GM12864 (cell line): ENCODE measurements around the gene CDH23.

Source experiments
- DNase-seq: peaks from one replicate; pipeline ENCODE4 v3.0.0-alpha.2; 2011; ENCODE audit warnings: low read depth
- H3K4me3 ChIP-seq: 2 replicates; pipeline ENCODE4 v1.5.1; 2011; ENCODE audit warnings: mild to moderate bottlenecking, low read depth, low read length, control low read depth
- TF ChIP-seq, protein P1 (sequence below): IDR thresholded peaks from 2 replicates; pipeline ENCODE4 v1.5.1; 2011; ENCODE audit warnings: low read depth, mild to moderate bottlenecking, moderate library complexity, low read length, control low read depth, inconsistent platforms; ENCODE audit errors: missing control alignments

The CDH23 gene

GRCh38 chr10:71782221-71782916, 385.6 kb downstream of the CDH23 start:
- H3K4me3 ChIP-seq = no peak overlapping the region
- no peak for DNase-seq
- TF ChIP-seq, protein P1, sequence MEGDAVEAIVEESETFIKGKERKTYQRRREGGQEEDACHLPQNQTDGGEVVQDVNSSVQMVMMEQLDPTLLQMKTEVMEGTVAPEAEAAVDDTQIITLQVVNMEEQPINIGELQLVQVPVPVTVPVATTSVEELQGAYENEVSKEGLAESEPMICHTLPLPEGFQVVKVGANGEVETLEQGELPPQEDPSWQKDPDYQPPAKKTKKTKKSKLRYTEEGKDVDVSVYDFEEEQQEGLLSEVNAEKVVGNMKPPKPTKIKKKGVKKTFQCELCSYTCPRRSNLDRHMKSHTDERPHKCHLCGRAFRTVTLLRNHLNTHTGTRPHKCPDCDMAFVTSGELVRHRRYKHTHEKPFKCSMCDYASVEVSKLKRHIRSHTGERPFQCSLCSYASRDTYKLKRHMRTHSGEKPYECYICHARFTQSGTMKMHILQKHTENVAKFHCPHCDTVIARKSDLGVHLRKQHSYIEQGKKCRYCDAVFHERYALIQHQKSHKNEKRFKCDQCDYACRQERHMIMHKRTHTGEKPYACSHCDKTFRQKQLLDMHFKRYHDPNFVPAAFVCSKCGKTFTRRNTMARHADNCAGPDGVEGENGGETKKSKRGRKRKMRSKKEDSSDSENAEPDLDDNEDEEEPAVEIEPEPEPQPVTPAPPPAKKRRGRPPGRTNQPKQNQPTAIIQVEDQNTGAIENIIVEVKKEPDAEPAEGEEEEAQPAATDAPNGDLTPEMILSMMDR = no peak

DNA sequence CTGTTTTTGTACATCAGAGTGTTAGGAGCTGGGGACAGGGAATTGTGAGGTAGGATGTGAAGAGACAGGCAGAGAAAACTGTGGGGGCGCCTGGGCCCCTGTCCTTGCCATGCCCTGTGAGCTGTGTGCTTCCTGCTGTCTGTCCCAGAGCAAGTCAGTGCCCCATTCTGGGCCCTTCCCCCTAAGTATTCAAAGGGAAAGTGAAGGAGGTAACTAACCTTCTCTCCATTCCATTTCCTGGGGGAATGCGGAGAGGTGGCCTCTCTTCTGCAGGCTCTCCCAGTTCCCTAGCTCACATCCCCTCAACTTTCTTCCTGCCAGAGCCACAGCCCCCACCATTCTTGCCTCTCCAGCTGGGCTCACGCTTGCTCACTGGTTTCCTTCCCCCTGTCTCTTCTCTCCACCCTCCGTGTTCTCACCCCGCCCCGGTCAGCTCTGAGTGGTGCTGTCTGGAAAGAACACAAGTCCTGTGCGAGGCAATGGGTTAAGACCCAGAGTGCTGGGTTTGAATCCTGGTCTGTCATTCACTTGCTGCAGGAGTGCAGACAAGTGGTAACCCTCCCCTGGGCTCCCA, 386.3 kb downstream of the CDH23 start:
- H3K4me3 ChIP-seq = no peak overlapping the region
- TF ChIP-seq, protein P1 = no peak
- no peak for DNase-seq

DNA sequence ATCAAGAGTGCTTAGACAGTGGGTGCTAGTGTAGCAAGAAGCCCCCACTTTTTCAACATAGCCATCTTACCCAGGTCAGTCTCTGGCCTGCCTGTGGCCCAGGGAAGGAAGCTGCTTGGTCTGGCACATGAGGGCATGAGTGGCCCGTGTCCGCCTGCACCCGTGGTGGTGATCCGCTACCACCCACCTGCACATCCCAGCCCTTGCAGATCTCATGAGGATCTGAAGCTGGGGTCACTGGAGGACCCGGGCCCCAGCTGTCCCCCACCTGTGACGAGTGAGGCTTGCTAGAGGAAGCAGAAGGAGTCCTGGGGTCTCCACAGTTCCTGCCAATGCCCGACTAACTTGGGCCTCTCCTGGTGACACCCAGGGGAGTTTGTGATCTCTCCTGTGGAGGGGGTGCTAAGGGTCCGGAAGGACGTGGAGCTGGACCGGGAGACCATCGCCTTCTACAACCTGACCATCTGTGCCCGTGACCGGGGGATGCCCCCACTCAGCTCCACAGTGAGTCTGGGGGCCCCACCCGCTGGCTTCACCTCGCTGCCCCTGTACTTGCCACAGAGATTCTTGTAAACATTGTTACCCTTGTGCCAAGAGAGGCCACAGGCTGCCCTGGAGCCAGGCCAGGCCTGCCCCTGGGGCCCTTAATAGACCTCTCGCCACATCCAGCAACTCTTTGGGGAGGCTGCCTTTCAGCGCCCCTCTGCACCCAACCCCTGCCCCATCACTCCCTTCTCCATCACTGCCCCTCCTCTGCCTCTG, 387.4 kb downstream of the CDH23 start:
- no peak for DNase-seq
- no peak overlapping the region for H3K4me3 ChIP-seq
- TF ChIP-seq, protein P1 = no peak

GRCh38 chr10:71784679-71785272, 388.1 kb downstream of the CDH23 start:
- H3K4me3 ChIP-seq = no peak overlapping the region
- DNase-seq = no peak
- TF ChIP-seq, protein P1 = no peak

DNA sequence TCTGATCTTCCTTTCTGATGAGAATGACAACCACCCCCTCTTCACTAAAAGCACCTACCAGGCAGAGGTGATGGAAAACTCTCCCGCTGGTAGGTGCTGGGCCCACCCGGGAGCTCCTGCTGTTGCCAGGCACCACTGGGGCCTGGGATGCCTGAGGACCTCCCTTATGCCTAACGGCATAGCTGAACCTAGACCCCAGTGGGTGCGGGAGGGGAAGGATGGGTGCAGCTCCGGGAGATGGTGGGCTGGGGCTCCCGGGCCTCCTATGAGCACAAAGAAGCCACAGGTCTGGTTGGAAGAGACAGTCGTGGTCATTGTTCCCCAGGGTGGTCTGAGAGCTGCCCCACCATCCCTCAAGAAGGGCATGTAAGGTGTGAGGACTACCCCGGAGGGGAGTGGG, 392.2 kb downstream of the CDH23 start:
- TF ChIP-seq, protein P1 = no peak
- DNase-seq = no peak
- H3K4me3 ChIP-seq = no peak overlapping the region

DNA sequence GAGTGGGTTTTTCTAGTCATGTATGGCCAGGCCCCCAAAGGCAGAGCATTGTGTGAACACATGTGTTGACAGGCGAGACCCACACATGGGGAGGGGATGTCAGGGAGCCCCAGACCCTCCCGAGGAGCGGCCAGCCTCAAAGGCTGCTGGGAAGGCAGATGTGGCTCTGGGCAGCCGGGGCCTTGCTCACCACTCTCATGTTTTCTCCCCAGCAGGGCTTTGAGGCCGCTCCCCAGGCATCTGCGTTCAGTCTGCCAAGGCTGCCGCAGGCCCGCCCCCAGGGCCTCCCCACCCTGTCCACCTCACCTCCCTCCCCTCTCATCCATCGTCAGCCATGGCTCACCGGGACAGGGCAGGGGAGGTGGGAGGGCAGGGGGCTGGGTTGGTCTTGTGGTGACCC, 393.2 kb downstream of the CDH23 start:
- TF ChIP-seq, protein P1 = no peak
- DNase-seq = no peak
- no peak overlapping the region for H3K4me3 ChIP-seq
